CD4-positive, alpha-beta T cell (primary cell): Measurements from ENCODE around the gene MAGI3. TPM values are rescaled to one million over a fixed set of nuclear protein-coding genes. Genes with fewer than 3 reads are reported as not detected.

Source experiments
- ATAC-seq: fragments of 200-7000 bp; cut with Tn5 transposase; one replicate; pipeline ENCODE4 v1.10.0; 2022; ENCODE audit warnings: mild to moderate bottlenecking; ENCODE audit not compliant: poor library complexity
- CTCF ChIA-PET: fragments of 350-600 bp; sonication (Branson Sonifier 250); formaldehyde crosslinking; loops from one replicate; lab custom pipeline; 2021; ENCODE audit warnings: antibody characterized with exemption, inconsistent platforms; lab: Charles Lee
- POLR2A ChIA-PET: fragments of 350-600 bp; sonication (Branson Sonifier 250); formaldehyde crosslinking; loops from one replicate; lab custom pipeline; 2021; ENCODE audit warnings: antibody characterized with exemption, inconsistent platforms; lab: Charles Lee
- DNase-seq, 14 experiments: peaks; one replicate each; pipeline ENCODE4 v3.0.0-alpha.2; 2013 to 2020; ENCODE audit warnings: mixed read lengths in 2 of 14
- H3K27ac ChIP-seq, 2 donors: one replicate each; pipeline versions ENCODE4 v1.5.1 to v1.7.0; 2013; ENCODE audit warnings: low read length in 2 of 2, low read depth in 1 of 2, mild to moderate bottlenecking in 1 of 2
- H3K27me3 ChIP-seq, 2 experiments: 1 replicate in 1 of 2; 2 replicates in 1 of 2; pipeline versions ENCODE4 v1.6.1 to v1.7.0; 2013; ENCODE audit warnings: low read length in 2 of 2, control low read depth in 1 of 2, mild to moderate bottlenecking in 1 of 2, moderate library complexity in 1 of 2; ENCODE audit not compliant: insufficient read depth in 2 of 2, control insufficient read depth in 1 of 2
- H3K36me3 ChIP-seq: one replicate; pipeline ENCODE4 v1.6.1; 2013; ENCODE audit warnings: low read length, control low read depth; ENCODE audit not compliant: insufficient read depth
- H3K4me1 ChIP-seq: one replicate; pipeline ENCODE4 v1.6.1; 2013; ENCODE audit warnings: low read length, control low read depth; ENCODE audit not compliant: insufficient read depth
- H3K4me3 ChIP-seq: one replicate; pipeline ENCODE4 v1.5.1; 2013; ENCODE audit warnings: mild to moderate bottlenecking, low read length, moderate library complexity
- H3K9me3 ChIP-seq, 2 experiments: 1 replicate in 1 of 2; 2 replicates in 1 of 2; pipeline versions ENCODE4 v1.6.1 to v1.7.0; 2013; ENCODE audit warnings: low read length in 2 of 2, mild to moderate bottlenecking in 2 of 2, control low read depth in 1 of 2, moderate library complexity in 1 of 2; ENCODE audit not compliant: control insufficient read depth in 1 of 2, insufficient read depth in 1 of 2
- H3K27ac Mint-ChIP-seq: one replicate; pipeline ENCODE4 v1.8.0; 2020; ENCODE audit warnings: mixed read lengths
- H3K27me3 Mint-ChIP-seq: one replicate; pipeline ENCODE4 v1.8.0; 2021; ENCODE audit warnings: mixed read lengths
- H3K36me3 Mint-ChIP-seq: one replicate; pipeline ENCODE4 v1.8.0; 2021; ENCODE audit warnings: low read depth, mixed read lengths
- H3K4me1 Mint-ChIP-seq: one replicate; pipeline ENCODE4 v1.8.0; 2021; ENCODE audit warnings: low read depth, mixed read lengths
- H3K4me3 Mint-ChIP-seq: one replicate; pipeline ENCODE4 v1.8.0; 2020; ENCODE audit warnings: mild to moderate bottlenecking, mixed read lengths
- H3K9me3 Mint-ChIP-seq: one replicate; pipeline ENCODE4 v1.8.0; 2020; ENCODE audit warnings: mixed read lengths
- intact Hi-C, 2 experiments: fragments of 100-400 bp; cut with DNase I in 1 of 2; cut with micrococcal nuclease in 1 of 2; formaldehyde crosslinking; loops; one replicate each; pipeline versions ENCODE4 v1.15.1 to v1.9.0; 2023 to 2025; cut with DNase I, micrococcal nuclease
- total RNA-seq, 174 experiments: library from RNA in 2 of 174; stranded (reverse) in 2 of 174; gene quantifications; one replicate each; pipeline ENCODE4 v1.2.3 and lab custom pipeline; 2021 to 2026
- TF ChIP-seq, protein P1 (sequence below): fragments of 200-600 bp; IDR thresholded peaks from one replicate; pipeline ENCODE4 v1.8.0; 2022; ENCODE audit warnings: antibody characterized with exemption, mild to moderate bottlenecking

Gene MAGI3
- total RNA-seq, 2 experiments from 2014 or later = 6.7 to 8.7 TPM

DNA sequence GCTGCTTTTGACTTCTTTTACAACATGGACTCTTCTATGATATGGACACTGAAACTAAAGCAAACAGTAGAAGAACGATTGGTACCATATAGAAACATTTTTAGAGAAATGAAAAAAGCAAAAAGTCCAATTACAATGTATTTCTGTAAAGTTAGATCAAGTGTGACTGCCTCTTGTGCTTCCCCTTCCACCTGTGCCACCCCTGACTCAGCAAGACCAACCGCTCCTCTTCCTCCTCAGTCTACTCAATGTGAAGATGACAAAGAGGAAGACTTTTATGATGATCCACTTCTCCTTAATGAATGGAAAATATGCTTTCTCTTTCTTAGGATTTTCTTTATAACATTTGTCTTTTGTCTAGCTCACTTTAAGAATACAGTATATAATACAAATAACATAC is 302.0 kb downstream of the MAGI3 start:
- H3K4me3 ChIP-seq = no peak overlapping the region
- H3K27me3 ChIP-seq = no peaks in the 10 kb centered on the region
- H3K9me3 ChIP-seq = peaks cover 0 to 14% of the 10 kb centered on the region in 2 experiments
- H3K4me3 Mint-ChIP-seq = no peak overlapping the region
- no peak overlapping the region for H3K27ac Mint-ChIP-seq
- ATAC-seq (no peak), DNase-seq (no peak)
- no peaks in the 10 kb centered on the region for H3K4me1 Mint-ChIP-seq
- POLR2A ChIA-PET = no interaction called here
- intact Hi-C loops = no loop called here
- H3K36me3 ChIP-seq = no peaks in the 10 kb centered on the region
- TF ChIP-seq, protein P1, sequence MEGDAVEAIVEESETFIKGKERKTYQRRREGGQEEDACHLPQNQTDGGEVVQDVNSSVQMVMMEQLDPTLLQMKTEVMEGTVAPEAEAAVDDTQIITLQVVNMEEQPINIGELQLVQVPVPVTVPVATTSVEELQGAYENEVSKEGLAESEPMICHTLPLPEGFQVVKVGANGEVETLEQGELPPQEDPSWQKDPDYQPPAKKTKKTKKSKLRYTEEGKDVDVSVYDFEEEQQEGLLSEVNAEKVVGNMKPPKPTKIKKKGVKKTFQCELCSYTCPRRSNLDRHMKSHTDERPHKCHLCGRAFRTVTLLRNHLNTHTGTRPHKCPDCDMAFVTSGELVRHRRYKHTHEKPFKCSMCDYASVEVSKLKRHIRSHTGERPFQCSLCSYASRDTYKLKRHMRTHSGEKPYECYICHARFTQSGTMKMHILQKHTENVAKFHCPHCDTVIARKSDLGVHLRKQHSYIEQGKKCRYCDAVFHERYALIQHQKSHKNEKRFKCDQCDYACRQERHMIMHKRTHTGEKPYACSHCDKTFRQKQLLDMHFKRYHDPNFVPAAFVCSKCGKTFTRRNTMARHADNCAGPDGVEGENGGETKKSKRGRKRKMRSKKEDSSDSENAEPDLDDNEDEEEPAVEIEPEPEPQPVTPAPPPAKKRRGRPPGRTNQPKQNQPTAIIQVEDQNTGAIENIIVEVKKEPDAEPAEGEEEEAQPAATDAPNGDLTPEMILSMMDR = no peak
- H3K27ac ChIP-seq = no peak overlapping the region
- peaks cover 13% of the 10 kb centered on the region for H3K9me3 Mint-ChIP-seq
- H3K27me3 Mint-ChIP-seq = no peaks in the 10 kb centered on the region
- CTCF ChIA-PET = no interaction called here
- no peaks in the 10 kb centered on the region for H3K4me1 ChIP-seq
- peaks cover 43% of the 10 kb centered on the region for H3K36me3 Mint-ChIP-seq

DNA sequence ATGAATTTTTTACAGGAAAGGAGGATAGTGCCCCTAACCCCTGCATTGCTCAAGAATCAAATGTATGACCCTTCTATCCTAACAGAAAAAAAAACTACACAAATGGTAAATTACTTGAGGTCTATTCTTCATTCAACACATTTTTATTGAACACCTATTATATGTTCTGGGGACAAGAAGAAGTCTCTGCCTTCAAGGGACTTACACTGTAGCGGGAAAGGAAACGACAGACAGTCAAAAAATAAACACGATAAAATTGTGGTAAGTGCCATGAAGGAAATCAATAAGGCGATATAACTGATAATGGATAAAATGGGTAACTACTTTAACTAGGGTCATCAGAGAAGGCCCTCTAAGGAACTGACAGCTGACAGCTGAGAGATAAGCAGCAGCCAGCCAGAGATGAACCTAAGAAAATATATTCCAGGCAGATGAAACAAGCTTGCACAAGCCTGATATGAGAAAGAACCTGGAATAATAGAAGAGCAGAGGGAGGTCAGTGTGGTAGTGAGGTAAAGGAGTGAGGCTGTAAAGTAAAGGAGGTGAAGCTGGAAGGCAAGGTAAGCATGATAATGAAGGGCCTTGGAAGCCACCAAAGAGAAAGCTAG is 302.6 kb downstream of the MAGI3 start:
- H3K4me3 ChIP-seq = no peak overlapping the region
- peaks cover 0 to 14% of the 10 kb centered on the region in 2 experiments for H3K9me3 ChIP-seq
- ChIA-PET POLR2A (no interaction called here), CTCF (no interaction called here)
- no peak for DNase-seq
- peaks cover 43% of the 10 kb centered on the region for H3K36me3 Mint-ChIP-seq
- no peak overlapping the region for H3K27ac Mint-ChIP-seq
- H3K27me3 Mint-ChIP-seq = no peaks in the 10 kb centered on the region
- no peaks in the 10 kb centered on the region for H3K27me3 ChIP-seq
- no peak for ATAC-seq
- no peaks in the 10 kb centered on the region for H3K4me1 Mint-ChIP-seq
- H3K9me3 Mint-ChIP-seq = peaks cover 13% of the 10 kb centered on the region
- H3K27ac ChIP-seq = no peak overlapping the region
- H3K36me3 ChIP-seq = no peaks in the 10 kb centered on the region
- TF ChIP-seq, protein P1 = no peak
- H3K4me3 Mint-ChIP-seq = no peak overlapping the region
- H3K4me1 ChIP-seq = no peaks in the 10 kb centered on the region
- intact Hi-C loops = no loop called here

DNA sequence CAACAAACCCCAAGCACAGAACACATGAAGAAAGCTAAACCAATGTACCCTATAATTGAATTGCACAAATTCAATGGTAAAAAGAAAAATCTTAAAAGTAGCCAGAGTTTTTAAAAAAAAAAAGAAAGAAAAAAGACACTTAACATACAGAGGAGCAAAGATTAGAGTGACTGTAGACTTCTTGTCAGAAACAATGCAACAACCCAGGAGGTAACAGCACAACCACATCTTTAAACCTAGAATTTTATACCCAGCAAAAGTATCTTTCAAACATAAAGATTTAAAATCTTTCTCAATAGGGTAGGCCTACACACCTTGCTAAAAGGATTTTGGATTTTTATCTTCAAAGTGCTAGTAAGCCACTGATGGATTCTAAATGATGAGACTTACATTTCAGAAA is 304.6 kb downstream of the MAGI3 start:
- DNase-seq (no peak), ATAC-seq (no peak)
- no peak overlapping the region for H3K4me3 ChIP-seq
- Mint-ChIP-seq H3K4me1 (no peaks in the 10 kb centered on the region), H3K9me3 (peaks cover 13% of the 10 kb centered on the region), H3K27ac (no peak overlapping the region), H3K27me3 (no peaks in the 10 kb centered on the region), H3K36me3 (peaks cover 43% of the 10 kb centered on the region), H3K4me3 (no peak overlapping the region)
- H3K27me3 ChIP-seq = no peaks in the 10 kb centered on the region
- no peaks in the 10 kb centered on the region for H3K36me3 ChIP-seq
- TF ChIP-seq, protein P1 = no peak
- peaks cover 0 to 14% of the 10 kb centered on the region in 2 experiments for H3K9me3 ChIP-seq
- no peaks in the 10 kb centered on the region for H3K4me1 ChIP-seq
- intact Hi-C loops = no loop called here
- ChIA-PET CTCF (no interaction called here), POLR2A (no interaction called here)
- no peak overlapping the region for H3K27ac ChIP-seq
